ENCODE data around the gene RRAGB.

Gene RRAGB

DNA sequence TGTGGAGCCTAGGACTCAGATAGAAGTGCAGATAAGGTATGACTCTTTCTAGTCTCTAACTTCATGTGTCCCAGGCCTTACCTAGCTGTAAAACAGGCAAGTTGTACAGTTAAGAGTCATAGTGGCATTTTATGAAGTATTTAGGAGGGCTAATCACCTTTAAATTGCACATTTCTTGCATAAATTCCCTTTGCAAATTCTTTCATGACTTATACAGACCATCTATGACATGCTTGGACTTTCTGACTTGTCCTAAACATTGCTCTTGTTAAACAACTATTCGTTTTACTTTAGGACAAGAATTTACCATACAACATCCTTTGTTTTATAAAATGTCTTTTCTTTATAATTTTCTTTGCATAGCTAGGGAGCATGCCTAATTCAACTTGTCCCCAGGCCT is 7.8 kb upstream of the RRAGB start:
- H3K27ac ChIP-seq, result no peak overlapping the region
- no peak overlapping the region for H3K4me3 ChIP-seq
- no peak for DNase-seq (ENCODE audit: low spot score)
- TF ChIP-seq CTCF (IDR thresholded peaks at IDR 0.05), result no peak

GRCh38 chrX:55710701-55711100 is 6.8 kb upstream of the RRAGB start:
- TF ChIP-seq CTCF (IDR thresholded peaks at IDR 0.05), result no peak
- no peak overlapping the region for H3K4me3 ChIP-seq
- DNase-seq (ENCODE audit: low spot score), result no peak
- peak overlapping the region in 1 of 2 donors; percentile 40 for H3K27ac ChIP-seq

DNA sequence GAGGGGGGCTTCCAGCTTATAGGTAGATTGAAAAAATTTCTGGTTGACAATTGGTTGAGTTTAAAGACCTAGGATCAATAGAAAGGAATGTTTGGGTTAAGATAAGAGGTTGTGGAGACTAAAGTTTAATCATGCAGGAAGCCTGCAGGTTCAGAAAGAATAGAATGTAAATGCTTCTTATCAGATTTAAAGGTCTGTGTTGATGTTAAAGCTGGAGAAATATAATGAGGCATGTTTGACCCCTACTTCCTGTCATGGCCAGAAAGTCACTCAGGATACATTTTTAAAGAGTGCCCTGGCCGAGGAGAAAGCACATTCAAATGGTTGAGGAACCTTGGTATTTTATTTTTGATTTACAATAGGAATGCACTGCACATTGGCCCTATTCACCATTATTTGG is 3.9 kb upstream of the RRAGB start:
- TF ChIP-seq CTCF (IDR thresholded peaks at IDR 0.05), result no peak
- Histone ChIP-seq H3K27ac (no peak overlapping the region), H3K4me3 (no peak overlapping the region)
- no peak for DNase-seq (ENCODE audit: low spot score)

DNA sequence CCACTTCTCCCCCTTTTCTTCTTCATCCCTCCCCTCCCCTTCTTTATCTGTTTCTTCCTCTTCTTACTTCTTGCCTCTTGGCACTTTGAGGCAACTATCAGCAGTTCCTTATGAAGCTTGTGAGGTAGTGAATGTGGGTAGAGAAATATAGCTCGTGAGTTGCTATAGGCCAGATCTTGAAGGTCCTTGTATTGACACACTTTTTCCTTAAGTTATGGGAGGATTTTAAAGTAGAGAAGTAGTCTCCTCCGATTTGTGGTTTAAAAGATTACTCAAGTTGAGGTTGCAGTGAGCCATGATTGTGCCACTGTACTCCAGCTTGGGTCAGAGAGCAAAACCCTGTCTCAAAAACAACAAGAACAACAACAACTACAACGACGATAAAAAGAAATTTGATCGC is 3.4 kb upstream of the RRAGB start:
- TF ChIP-seq CTCF (IDR thresholded peaks at IDR 0.05), result no peak
- Histone ChIP-seq H3K4me3 (no peak overlapping the region), H3K27ac (no peak overlapping the region)
- no peak for DNase-seq (ENCODE audit: low spot score)

DNA sequence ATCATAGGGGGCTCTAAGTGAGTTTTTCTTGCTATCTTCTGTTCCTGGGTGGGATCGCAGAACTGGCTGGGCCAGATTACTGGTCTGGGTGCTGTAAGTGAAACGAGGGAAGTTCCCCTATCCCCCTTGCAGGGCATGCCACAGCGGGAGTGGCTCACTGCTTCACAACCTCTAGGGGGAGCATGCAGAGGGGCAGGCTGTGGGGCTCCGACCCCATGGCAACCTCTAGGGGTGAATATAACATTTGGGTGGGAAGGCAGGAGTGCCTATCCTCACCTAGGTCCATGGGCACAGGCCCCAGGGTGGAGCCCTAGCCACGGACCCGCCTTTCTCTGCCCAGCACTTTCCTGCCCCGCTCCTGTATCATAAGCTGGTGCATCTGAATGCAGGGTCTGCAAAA is 1.7 kb upstream of the RRAGB start:
- Histone ChIP-seq H3K4me3 (no peak overlapping the region), H3K27ac (no peak overlapping the region)
- TF ChIP-seq CTCF (IDR thresholded peaks at IDR 0.05), result no peak
- DNase-seq (ENCODE audit: low spot score), result no peak

GRCh38 chrX:55716937-55717336 is 612 bp upstream of the RRAGB start:
- H3K4me3 ChIP-seq, result peak overlapping the region; percentile 73
- peak overlapping the region; percentile 69 to 87 for H3K27ac ChIP-seq
- no peak for DNase-seq (ENCODE audit: low spot score)
- TF ChIP-seq CTCF (IDR thresholded peaks at IDR 0.05), result no peak

- H3K27ac ChIP-seq, result no peak overlapping the region
- no peak for DNase-seq (ENCODE audit: low spot score)
- TF ChIP-seq CTCF (IDR thresholded peaks at IDR 0.05), result no peak
- H3K4me3 ChIP-seq, result no peak overlapping the region
These were observed 14.3 kb downstream of the RRAGB start for GRCh38 chrX:55731826-55732225.
